Memory B cell (primary cell): ENCODE measurements around the gene DCTN2.
"Not testable (repeated sequence)": the region's sequence is repeated elsewhere in the genome, so short reads cannot be mapped to it uniquely, and the experiment has no call there.

Source experiments
- ATAC-seq: fragments of 150-1000 bp; cut with Tn5 transposase; 2 replicates; pipeline ENCODE4 v1.10.0; 2021; ENCODE audit warnings: low read depth, mild to moderate bottlenecking, moderate library complexity
- DNase-seq, 2 donors: peaks; one replicate each; pipeline ENCODE4 v3.0.0; 2022; ENCODE audit warnings: low spot score in 2 of 2
- H3K27ac Mint-ChIP-seq: one replicate; pipeline ENCODE4 v1.8.0; 2022; ENCODE audit warnings: mild to moderate bottlenecking, moderate library complexity, mixed read lengths
- H3K27me3 Mint-ChIP-seq: one replicate; pipeline ENCODE4 v1.8.0; 2022; ENCODE audit warnings: mixed read lengths
- H3K36me3 Mint-ChIP-seq: one replicate; pipeline ENCODE4 v1.8.0; 2022; ENCODE audit warnings: mild to moderate bottlenecking, mixed read lengths
- H3K4me1 Mint-ChIP-seq: one replicate; pipeline ENCODE4 v1.8.0; 2022; ENCODE audit warnings: mixed read lengths
- H3K4me3 Mint-ChIP-seq: one replicate; pipeline ENCODE4 v1.8.0; 2022; ENCODE audit warnings: mild to moderate bottlenecking, moderate library complexity, mixed read lengths
- H3K9me3 Mint-ChIP-seq: one replicate; pipeline ENCODE4 v1.8.0; 2022; ENCODE audit warnings: mixed read lengths

Gene DCTN2

GRCh38 chr12:57569858-57570257, 22.9 kb upstream of the DCTN2 start:
- DNase-seq, result no peak
- no peaks in the 10 kb centered on the region for H3K4me1 Mint-ChIP-seq
- H3K27ac Mint-ChIP-seq, result no peak overlapping the region
- H3K4me3 Mint-ChIP-seq, result no peak overlapping the region
- H3K36me3 Mint-ChIP-seq, result peaks cover under 1% of the 10 kb centered on the region
- ATAC-seq, result no peak
- H3K9me3 Mint-ChIP-seq, result no peaks in the 10 kb centered on the region
- H3K27me3 Mint-ChIP-seq, result peaks cover 2% of the 10 kb centered on the region

GRCh38 chr12:57568838-57569237, 21.8 kb upstream of the DCTN2 start:
- ATAC-seq, result no peak

GRCh38 chr12:57564178-57564740, 17.3 kb upstream of the DCTN2 start:
- no peak for ATAC-seq
- Mint-ChIP-seq H3K9me3 (no peaks in the 10 kb centered on the region), H3K36me3 (peaks cover 2% of the 10 kb centered on the region), H3K27me3 (peaks cover 8% of the 10 kb centered on the region), H3K4me1 (no peaks in the 10 kb centered on the region), H3K4me3 (no peak overlapping the region), H3K27ac (no peak overlapping the region)
- DNase-seq, result no peak

More at GRCh38 chr12:57568838-57569237, 21.8 kb upstream of the DCTN2 start:
- no peak overlapping the region for H3K4me3 Mint-ChIP-seq
- H3K4me1 Mint-ChIP-seq, result no peaks in the 10 kb centered on the region
- DNase-seq, result no peak
- peaks cover 4% of the 10 kb centered on the region for H3K27me3 Mint-ChIP-seq
- H3K36me3 Mint-ChIP-seq, result peaks cover 2% of the 10 kb centered on the region
- no peak overlapping the region for H3K27ac Mint-ChIP-seq
- H3K9me3 Mint-ChIP-seq, result no peaks in the 10 kb centered on the region

GRCh38 chr12:57563358-57563757, 16.4 kb upstream of the DCTN2 start:
- DNase-seq, result no peak
- Mint-ChIP-seq H3K4me1 (no peaks in the 10 kb centered on the region), H3K36me3 (peaks cover 2% of the 10 kb centered on the region), H3K27ac (no peak overlapping the region), H3K27me3 (peaks cover 8% of the 10 kb centered on the region), H3K4me3 (no peak overlapping the region), H3K9me3 (no peaks in the 10 kb centered on the region)
- ATAC-seq, result no peak

GRCh38 chr12:57561117-57561516, 14.1 kb upstream of the DCTN2 start:
- not testable (repeated sequence) for H3K36me3 Mint-ChIP-seq, H3K27ac Mint-ChIP-seq, H3K4me1 Mint-ChIP-seq, DNase-seq, H3K4me3 Mint-ChIP-seq, ATAC-seq, H3K27me3 Mint-ChIP-seq, H3K9me3 Mint-ChIP-seq

GRCh38 chr12:57560516-57560915, 13.5 kb upstream of the DCTN2 start:
- ATAC-seq, result no peak

GRCh38 chr12:57558864-57559263, 11.9 kb upstream of the DCTN2 start:
- no peaks in the 10 kb centered on the region for H3K4me1 Mint-ChIP-seq
- ATAC-seq (no peak), DNase-seq (no peak)
- no peak overlapping the region for H3K4me3 Mint-ChIP-seq
- no peak overlapping the region for H3K27ac Mint-ChIP-seq
- no peaks in the 10 kb centered on the region for H3K36me3 Mint-ChIP-seq
- peaks cover 4% of the 10 kb centered on the region for H3K27me3 Mint-ChIP-seq
- no peaks in the 10 kb centered on the region for H3K9me3 Mint-ChIP-seq

More at GRCh38 chr12:57560516-57560915, 13.5 kb upstream of the DCTN2 start:
- H3K27me3 Mint-ChIP-seq, result peaks cover 7% of the 10 kb centered on the region
- H3K36me3 Mint-ChIP-seq, result peaks cover 2% of the 10 kb centered on the region
- H3K27ac Mint-ChIP-seq, result no peak overlapping the region
- no peak overlapping the region for H3K4me3 Mint-ChIP-seq
- H3K4me1 Mint-ChIP-seq, result no peaks in the 10 kb centered on the region
- DNase-seq, result no peak
- H3K9me3 Mint-ChIP-seq, result no peaks in the 10 kb centered on the region

- H3K27ac Mint-ChIP-seq, result no peak overlapping the region
- H3K36me3 Mint-ChIP-seq, result no peaks in the 10 kb centered on the region
- H3K27me3 Mint-ChIP-seq, result peaks cover 4% of the 10 kb centered on the region
- no peaks in the 10 kb centered on the region for H3K9me3 Mint-ChIP-seq
- DNase-seq (no peak), ATAC-seq (no peak)
- H3K4me1 Mint-ChIP-seq, result peaks cover 4% of the 10 kb centered on the region
- H3K4me3 Mint-ChIP-seq, result no peak overlapping the region
These were observed 7.9 kb upstream of the DCTN2 start for GRCh38 chr12:57554897-57555296.

GRCh38 chr12:57554453-57554852, 7.5 kb upstream of the DCTN2 start:
- H3K27ac Mint-ChIP-seq, result no peak overlapping the region

GRCh38 chr12:57553343-57554202, 6.6 kb upstream of the DCTN2 start:
- DNase-seq (no peak), ATAC-seq (no peak)
- Mint-ChIP-seq H3K9me3 (no peaks in the 10 kb centered on the region), H3K36me3 (no peaks in the 10 kb centered on the region), H3K4me3 (no peak overlapping the region), H3K4me1 (peaks cover 12% of the 10 kb centered on the region), H3K27me3 (peaks cover 4% of the 10 kb centered on the region), H3K27ac (no peak overlapping the region)

More at GRCh38 chr12:57554453-57554852, 7.5 kb upstream of the DCTN2 start:
- Mint-ChIP-seq H3K4me3 (no peak overlapping the region), H3K9me3 (no peaks in the 10 kb centered on the region), H3K4me1 (peaks cover 7% of the 10 kb centered on the region), H3K27me3 (peaks cover 4% of the 10 kb centered on the region), H3K36me3 (no peaks in the 10 kb centered on the region)
- DNase-seq, result no peak
- no peak for ATAC-seq

- Mint-ChIP-seq H3K36me3 (no peaks in the 10 kb centered on the region), H3K27ac (no peak overlapping the region), H3K9me3 (no peaks in the 10 kb centered on the region), H3K4me1 (peaks cover 13% of the 10 kb centered on the region), H3K4me3 (no peak overlapping the region), H3K27me3 (peaks cover 4% of the 10 kb centered on the region)
- no peak for DNase-seq
- ATAC-seq, result no peak
These were observed 5.9 kb upstream of the DCTN2 start for GRCh38 chr12:57552835-57553313.

GRCh38 chr12:57552306-57552651, 5.3 kb upstream of the DCTN2 start:
- peaks cover 4% of the 10 kb centered on the region for H3K27me3 Mint-ChIP-seq
- no peak overlapping the region for H3K27ac Mint-ChIP-seq
- H3K4me3 Mint-ChIP-seq, result no peak overlapping the region
- H3K4me1 Mint-ChIP-seq, result peaks cover 16% of the 10 kb centered on the region
- DNase-seq, result no peak
- no peaks in the 10 kb centered on the region for H3K9me3 Mint-ChIP-seq
- H3K36me3 Mint-ChIP-seq, result no peaks in the 10 kb centered on the region
- no peak for ATAC-seq

GRCh38 chr12:57551637-57552305, 4.8 kb upstream of the DCTN2 start:
- H3K27me3 Mint-ChIP-seq, result peaks cover 4% of the 10 kb centered on the region
- peaks cover 20% of the 10 kb centered on the region for H3K4me1 Mint-ChIP-seq
- no peak for ATAC-seq
- H3K27ac Mint-ChIP-seq, result no peak overlapping the region
- no peak overlapping the region for H3K4me3 Mint-ChIP-seq
- H3K9me3 Mint-ChIP-seq, result no peaks in the 10 kb centered on the region
- DNase-seq, result no peak
- H3K36me3 Mint-ChIP-seq, result no peaks in the 10 kb centered on the region
